ENCODE results near the gene KDM1B.

DNA sequence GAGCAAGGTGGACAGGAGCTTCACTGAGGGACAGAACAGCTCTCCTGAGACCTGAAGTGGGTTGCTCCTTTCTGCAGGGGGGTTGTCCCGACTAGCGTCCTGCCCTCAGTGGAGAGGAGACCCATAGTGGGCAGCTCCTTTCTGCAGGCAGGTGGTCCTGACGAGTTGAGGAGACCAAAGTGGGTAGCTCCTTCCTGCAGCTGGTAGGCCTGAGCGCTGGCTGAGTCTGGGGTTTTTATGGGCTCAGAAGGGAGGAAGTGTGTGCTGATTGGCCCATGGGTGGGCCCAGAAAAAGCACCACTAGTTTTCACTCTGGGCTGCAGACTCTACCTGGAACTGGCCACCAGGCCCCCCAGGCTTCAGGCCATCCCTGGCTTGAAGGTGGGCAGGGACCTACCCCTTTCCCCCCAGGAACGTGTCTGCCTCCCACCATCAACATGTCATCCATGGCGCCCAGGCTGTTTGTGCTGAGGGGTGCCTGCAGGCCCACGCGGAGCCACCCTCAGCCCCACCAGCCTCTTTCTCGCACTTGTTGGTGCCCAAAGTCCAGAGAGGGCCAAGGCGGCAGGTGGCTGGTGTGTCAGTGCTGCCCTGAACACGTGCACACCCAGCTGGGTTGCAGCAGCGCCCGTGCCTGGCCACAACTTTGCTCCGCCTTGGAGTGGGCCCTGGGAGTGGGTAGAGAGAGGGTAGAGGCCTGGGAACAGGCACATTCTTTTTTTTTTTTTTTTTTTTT, 110.7 kb downstream of the KDM1B start:
- TF ChIP-seq, protein P1, sequence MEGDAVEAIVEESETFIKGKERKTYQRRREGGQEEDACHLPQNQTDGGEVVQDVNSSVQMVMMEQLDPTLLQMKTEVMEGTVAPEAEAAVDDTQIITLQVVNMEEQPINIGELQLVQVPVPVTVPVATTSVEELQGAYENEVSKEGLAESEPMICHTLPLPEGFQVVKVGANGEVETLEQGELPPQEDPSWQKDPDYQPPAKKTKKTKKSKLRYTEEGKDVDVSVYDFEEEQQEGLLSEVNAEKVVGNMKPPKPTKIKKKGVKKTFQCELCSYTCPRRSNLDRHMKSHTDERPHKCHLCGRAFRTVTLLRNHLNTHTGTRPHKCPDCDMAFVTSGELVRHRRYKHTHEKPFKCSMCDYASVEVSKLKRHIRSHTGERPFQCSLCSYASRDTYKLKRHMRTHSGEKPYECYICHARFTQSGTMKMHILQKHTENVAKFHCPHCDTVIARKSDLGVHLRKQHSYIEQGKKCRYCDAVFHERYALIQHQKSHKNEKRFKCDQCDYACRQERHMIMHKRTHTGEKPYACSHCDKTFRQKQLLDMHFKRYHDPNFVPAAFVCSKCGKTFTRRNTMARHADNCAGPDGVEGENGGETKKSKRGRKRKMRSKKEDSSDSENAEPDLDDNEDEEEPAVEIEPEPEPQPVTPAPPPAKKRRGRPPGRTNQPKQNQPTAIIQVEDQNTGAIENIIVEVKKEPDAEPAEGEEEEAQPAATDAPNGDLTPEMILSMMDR (IDR thresholded peaks at IDR 0.05 in 4 of 5, conservative IDR thresholded peaks at IDR 0.05 in 1 of 5): no peak
- TF ChIP-seq POLR2A (IDR thresholded peaks at IDR 0.05): no peak
